ENCODE results near the gene SRRM2. TPM values are rescaled to one million over a fixed set of nuclear protein-coding genes. Genes with fewer than 3 reads are reported as not detected.
A peak's percentile ranks its signal among the peaks of the same experiment; 100 is the strongest.
"Not testable (repeated sequence)": the region's sequence is repeated elsewhere in the genome, so short reads cannot be mapped to it uniquely, and the experiment has no call there.

The SRRM2 gene
- polyA plus RNA-seq, 10 donors = 351 to 593 (median 450) TPM

DNA sequence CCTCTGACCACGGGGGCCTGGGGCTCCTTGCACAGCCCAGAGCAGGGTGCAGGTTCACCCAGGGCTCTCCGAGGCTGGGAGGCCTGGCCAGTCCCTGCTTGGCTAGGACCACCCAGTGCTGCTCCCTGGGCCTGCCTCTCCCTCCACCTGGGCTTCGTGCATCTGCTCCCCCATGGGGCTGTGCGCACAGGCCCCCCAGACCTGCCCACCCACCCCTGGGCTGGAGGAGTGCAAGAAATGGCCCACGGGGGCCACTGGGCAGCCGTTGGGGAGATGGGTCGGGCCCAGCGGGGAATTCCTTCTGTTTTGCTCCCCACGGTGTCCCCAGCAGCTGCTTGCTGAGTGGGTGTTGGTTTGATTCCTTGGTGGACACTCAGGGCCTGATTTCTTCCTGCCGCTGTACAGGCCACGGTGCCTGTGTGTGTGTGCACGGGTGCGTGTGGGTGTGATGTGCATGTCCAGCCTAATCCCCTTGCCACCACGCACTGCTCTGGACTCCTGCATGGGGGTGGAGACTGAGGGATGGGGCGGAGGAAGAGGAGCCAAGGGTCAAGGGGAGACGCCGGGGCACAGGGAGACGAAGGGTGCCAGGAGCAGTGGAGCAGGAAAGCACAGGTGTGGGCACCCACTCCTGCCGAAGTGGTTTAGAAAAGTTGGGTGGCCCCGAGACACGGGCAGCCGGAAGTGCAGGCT, 40.9 kb upstream of the SRRM2 start:
- DNase-seq = no peak

DNA sequence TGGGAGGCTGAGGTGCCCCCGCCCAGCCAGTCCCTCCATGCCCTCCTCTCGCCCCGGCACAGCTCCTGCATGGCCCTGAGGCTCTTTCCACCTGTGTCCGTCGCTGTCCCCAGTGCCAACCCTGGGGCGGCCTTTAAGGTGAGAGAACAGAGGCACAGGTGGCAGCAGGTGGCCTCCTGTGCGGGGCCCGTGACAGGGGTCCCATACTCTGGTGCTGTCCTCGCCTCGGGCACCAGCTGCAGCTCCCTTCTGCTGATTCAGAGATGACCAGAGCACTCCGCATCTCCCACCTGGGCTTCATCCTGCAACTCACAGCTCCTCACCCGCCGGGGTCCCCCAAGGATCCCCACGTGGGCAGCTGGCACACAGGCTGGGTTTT, 40.4 kb upstream of the SRRM2 start:
- no peak for DNase-seq

DNA sequence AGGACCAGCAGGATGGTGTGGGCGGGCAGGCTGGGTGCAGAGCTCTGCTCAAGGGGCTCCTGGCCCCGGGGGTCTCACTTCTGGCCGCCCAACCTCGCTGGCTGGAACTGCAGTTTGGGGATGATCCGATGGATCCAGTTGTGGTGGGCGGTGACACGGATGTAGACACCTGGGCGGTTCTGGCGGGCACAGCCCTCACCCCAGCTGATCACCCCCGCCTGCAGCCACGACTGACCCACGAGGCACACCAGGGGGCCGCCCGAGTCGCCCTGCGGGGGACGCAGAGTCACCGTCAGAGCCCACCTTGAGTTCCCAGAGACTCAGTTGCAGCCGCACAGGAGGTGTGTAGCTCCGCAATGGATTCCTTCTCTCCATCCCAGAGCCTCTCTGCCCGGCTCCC, 39.9 kb upstream of the SRRM2 start:
- no peak for DNase-seq

DNA sequence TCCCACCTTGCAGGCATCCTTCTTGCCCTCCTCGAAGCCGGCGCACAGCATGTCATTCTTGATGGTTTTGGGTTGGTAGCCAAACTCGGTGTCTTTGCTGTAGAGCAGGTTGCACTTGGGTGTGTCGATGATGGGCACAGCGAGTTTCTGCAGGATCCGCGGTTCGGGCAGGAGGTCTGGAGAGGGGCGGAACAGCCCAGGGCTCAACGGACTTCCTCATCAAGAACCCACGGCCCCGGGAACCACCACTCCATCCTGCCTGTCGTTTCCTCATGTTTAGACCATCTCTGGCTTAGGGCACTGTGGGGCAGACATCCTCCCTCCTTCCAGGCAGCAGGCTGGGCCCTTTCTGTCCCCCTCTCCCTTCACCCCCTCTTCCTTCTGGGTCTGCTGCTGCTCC, 38.9 kb upstream of the SRRM2 start:
- no peak for DNase-seq

DNA sequence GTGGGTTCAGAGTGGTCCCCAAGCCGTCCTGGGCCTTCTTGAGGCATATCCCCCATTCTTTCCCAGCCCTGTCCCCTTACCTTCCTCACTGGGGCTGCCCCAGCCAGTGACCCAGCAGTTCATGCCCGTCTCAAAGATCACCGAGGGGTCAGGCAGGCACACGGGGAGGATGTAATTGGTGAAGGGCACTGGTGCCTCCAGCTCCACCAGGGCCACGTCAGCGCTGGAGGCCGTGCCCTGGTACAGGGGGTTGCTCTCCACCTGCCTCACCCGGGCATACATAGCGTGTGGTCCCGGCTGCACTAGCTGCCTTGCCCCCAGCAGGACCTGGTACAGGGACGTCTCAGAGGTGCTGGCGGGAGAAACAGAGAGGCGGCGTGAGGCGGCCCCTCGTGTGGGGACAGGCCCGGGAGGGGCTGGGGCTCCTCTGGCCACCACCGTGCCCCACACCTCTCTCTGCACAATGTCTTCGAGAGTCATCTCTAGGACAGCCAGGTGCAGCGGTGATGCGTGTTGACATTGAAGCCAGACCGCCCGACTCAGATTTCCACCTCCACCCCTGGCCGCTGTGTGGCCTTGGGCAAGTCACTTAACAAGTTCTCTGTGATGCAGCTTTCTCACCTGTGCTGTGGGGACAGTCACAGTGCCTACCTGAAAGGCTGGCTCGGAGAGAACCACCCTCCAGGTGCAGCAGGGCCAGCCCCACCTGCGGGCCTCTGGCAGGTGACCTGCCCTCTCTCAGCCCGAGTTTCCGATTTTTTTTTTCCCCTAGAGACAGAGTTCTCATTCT, 38.3 kb upstream of the SRRM2 start:
- no peak for DNase-seq

DNA sequence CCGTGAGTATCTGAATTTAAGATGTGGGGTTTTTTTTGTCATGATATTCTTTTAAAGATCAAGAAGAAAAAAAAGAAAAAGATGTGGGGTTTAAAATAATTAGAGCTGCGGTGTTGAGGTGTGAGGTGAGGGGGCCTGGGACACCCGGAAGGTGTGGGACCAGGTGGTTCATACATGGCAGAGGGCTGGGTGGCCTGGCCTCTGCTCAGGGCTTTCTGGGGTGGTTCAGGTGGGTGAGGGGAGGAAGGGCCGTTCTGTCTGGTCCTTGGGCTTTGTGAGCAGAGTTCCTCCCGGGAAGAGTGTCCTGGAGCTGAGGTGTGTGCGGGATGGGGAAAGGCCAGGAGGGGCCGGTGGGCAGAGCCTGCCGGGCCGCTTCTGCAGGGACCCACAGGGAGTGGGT, 37.4 kb upstream of the SRRM2 start:
- DNase-seq = no peak

DNA sequence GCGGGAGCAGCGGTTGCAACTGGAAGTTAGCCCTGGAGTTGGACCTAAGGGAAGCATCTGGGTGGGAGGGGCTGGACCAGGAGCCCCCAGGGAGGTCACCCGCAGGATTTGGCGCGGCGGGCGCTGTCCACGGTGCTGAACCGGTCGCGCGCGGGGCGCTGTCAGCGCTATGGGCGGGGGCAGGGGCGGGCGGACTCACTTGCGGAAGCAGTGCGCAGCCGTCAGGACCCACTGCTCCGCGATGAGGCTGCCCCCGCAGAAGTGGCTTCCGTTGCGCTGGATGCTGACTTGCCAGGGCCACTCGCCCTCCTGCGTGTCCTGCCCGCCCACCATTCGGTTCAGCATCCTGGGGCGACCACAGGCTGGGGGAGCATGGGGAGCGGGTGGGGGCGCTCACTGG, 36.9 kb upstream of the SRRM2 start:
- peak; percentile 27 to 76 (median 61) for DNase-seq

DNA sequence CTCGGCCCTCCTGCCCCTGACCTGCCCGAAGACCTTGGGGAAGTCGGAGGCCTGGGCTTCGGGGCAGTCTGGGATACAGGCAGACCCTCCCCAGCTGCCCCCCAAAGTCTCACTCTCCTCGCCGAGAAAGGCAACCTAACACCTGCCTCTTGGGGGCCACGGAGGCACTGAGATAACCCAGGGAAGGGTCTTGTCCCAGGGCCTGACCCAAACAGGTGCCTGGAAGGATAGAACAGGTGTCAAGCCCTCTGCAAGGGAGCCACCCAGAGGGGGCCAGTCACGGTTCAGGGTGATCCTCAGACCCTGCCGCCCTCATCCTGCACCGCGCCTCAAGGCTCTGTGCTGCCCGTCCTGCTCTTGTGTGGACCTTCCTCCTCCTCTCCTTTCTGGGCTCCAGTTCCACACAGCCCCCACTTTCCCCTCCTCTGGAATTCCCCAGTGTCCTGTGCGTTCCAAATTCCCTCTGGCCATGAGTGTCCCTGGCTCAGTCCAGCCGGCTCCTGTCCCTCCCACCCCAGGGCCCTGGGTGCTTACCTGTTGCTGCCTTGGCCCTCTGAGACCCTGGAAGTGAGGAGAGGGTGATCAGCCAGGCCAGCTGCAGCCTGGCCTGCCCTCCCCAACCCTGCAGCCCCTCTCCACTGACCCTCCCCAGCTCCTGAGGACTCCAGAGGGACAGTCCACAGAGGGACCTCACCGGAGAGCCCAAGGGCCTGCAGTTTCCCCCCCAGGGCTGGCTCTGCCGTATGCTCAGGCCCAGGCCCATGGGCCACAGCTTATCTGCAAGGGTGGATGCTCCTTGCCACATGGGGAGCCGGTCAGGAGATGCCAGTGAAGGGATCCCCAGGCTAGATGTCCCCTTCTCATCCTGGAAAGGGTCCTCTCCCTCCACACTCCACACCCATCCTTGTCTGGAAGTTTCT, 36.2 kb upstream of the SRRM2 start:
- no peak for DNase-seq

DNA sequence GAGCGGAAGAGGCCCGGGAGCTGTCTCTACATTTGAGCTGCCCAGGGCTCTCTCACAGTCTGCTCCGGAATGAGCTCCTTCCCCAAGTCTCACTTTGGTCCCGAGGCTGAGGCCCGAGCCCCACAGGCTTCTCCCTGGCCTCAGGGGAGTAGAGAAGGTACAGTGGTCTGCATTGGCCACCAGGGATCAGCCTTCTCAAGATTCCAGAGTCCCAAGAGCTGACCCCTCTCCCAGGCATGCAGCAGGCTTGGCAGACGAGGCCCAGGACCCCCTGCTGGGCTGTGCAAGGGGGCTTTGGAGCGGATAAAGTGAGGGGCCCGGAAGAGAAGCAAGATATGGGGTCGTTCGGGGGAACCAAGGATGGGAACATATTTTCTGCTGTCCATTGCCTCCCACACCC, 35.5 kb upstream of the SRRM2 start:
- no peak for DNase-seq

DNA sequence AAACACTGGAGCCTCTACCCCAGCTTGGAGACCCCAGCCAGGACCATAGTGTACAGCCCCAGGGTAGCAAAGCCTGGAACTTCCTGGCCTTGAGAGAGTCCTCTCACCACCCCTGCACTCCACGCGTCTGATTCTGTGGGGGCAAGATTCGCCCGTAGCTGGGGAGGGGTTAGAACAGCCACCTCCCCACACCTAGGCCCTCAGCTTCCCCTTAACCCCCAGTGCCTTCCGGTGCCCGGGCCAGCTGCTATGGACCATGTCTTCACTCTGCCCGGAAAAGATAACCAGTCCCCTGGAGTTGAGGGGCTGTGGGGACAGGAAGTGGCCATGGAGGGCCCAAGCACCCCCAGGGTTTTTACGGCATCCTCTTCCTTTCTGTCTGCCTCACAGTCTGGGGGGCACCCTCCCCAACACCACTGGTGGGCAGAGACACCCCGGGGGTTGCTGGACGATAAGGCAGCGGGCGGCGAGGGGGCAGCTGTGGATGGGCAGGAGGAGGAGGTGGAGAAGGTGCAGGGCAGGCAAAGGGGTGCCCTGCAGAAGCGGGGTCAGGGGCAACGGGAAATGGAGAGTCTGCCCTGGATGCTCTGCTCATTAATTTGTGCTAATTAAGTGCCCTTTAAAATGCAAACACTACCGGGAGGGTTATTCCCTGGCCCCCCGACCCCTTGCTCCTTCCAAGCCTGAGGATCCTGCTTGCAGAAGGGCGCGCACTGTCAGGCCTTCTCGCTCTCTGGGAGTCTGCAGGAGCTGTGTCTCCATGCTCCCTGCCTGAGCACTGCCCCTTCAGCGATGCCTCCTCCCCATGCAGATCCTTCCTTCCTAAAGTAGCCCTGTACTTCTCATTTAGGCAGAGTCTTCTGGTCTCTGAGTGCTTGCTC, 34.8 kb upstream of the SRRM2 start:
- no peak for DNase-seq

DNA sequence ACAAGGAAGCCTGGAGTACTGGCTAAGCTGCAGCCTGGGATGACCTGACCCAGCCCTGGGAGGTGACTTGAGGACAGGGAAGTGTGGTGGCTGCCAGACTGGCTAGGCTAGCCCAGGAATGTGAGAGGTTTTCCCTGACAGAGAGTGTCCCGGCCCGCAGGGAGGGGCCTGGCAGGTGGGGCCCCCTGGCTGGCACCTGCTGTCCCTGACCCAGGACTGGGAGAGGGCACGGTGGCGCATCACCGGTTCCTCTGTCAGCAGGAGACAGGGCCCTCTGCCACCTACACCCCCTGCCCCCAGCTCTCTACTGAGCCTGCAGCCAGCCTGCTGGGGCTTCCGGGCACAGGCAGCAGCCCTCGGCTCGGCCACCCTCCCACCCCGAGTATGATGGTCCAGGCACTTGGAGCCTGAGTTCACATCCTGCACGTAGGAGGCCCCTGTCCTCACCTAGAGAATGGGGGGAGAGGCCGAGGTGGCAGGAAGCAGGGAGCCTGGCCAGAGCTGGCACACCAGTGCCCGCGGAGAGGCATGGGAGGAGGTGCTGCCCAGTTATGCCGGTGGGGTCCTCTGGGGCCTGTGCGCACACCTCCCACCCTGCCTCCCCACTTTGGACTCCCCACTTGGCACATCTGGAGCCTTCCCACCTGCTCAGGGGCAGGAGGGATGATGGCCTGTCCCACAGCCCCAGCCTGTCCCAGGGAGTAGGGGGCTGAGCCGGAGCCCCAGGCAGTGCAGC, 32.9 kb upstream of the SRRM2 start:
- DNase-seq = no peak

DNA sequence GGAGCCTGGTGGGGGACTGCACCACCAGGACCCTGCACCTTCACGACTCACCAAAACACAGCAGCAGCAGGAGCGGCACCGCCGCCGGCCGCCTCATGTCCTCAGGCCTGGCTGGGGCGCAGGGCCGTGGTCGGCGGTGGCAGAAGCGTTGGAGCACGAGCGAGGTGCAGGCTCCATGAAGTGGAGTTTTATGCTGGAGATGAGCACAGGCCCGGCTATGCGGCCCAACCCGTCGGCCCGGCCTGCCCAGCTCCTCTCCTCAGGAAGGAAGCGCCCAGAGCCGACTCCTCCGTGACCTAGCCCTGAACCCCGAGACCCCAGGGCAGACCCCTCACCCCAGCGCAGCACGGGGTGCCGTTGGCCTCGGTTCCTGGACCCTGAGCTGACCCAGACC, 32.4 kb upstream of the SRRM2 start, which contains the start of gene PRSS27:
TSS of gene PRSS27 (minus strand) at position 161 of the 394 bp plus-strand sequence. CDS start at position 97, 64 bp downstream.
- DNase-seq = no peak

DNA sequence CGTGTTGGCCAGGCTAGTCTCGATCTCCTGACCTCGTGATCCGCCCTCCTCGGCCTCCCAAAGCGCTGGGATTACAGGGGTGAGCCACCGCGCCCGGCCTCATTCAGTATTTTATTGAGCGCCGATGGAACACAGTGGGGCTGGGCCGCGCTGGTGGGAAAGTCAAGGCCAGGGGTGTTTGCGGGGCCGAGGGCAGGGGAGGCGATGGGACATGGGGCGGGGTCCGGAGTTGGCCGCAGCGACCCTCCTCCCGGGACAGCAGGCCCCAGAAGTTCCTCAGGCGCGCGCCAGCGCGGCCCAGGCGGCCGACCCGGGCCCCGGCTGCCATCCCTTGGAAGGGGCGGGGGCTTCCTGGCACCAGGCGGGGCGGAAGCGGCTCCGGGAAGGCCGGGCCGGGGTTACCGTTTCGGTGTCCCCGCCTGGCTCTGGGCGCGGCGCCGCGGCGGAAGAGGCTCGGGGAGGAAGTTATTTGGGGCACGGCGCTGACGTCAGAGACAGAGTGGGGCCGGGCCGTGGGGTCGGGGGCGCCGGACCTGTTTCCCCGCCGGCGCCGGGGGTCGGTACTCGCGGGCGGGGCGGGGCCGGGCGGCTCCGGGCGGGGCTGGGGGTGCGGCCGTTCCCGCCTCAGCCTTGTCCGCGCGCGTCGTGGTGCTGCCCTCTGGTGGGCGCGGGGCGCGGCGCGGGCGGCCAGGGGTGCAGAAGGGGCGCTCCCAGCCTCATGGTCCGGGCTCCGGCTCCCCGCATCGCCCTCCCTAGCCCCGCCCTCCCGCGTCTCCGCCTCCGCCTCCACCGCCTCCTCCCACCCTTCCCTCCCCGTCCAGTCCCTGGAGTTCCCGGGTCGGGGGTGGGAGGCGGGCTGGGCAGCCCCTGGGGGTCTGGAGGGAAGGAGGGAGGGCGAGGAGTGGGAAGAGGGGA, 31.5 kb upstream of the SRRM2 start:
- DNase-seq = peak; percentile 71 to 87 (median 82)

DNA sequence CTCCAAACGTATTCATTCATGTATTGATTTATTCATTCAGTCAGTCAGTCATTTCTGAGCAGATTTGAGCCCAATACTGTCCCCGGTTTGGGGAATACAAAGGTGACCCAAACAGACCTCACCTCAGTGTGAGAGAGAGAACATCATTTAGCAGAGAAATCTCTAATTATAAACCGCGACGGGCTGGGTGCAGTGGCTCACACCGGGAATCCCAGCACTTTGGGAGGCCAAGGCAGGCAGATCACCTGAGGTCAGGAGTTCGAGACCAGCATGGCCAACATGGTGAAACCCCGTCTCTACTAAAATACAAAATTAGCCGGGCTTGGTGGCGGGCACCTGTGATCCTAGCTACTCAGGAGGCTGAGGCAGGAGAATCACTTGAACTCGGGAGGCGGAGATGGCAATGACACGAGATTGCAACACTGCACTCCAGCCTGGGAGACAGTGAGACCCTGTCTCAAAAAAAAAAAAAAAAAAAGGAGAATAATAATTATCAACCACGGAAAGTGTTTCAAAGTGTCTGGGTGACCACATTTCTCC, 30.7 kb upstream of the SRRM2 start:
- not testable (repeated sequence) for DNase-seq

DNA sequence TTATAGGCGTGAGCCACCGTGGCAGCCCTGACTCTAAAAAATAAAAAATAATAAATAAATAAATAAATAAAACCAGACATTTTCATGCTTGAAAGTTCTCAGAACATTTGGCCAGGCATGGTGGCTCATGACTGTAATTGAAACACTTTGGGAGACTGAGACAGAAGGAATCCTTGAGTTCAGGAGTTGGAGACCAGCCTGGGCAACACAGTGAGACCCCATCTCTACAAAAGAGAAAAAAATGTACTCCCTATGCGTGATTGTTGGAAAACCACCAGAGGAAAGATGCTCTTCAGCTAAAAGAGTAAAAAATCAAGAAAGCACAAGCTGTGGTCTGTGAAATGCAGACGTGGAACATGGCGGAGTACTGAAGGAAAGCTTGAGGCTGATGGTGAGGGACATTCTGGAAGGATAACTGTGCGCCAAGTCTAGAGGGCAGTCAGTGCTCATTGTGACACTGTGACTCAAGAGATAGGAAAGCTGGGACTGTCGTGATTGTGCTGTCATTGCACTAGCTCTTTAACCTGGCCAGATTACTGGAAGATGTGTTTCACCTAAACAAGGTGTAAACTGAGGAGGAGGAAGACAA, 28.3 kb upstream of the SRRM2 start:
- no peak for DNase-seq

DNA sequence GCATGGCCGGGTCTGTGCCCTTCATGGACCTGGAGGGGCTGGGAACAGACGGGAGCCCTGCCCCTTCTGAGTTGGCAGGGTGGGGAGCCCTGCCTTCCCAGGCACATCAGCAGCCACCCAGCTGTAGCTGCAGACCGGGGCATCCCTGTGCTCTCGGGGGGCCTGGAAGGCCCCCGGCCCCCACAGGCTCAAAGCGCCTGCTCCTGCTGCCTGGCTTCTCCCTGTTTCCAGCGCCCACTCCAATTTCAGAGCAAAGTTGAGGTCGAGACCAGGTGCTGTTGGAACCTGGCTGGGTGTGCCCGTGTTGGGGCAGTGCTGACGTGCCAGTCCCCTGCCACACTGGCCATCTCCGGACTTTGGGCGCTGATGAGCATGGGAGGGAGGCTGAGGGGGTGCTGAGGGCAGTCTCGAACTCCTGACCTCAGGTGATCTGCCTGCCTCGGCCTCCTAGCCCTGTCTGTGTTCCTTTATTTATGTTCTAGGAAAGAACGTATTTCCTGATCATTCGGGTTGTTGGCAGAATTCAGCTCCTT, 27.6 kb upstream of the SRRM2 start:
- DNase-seq = no peak

DNA sequence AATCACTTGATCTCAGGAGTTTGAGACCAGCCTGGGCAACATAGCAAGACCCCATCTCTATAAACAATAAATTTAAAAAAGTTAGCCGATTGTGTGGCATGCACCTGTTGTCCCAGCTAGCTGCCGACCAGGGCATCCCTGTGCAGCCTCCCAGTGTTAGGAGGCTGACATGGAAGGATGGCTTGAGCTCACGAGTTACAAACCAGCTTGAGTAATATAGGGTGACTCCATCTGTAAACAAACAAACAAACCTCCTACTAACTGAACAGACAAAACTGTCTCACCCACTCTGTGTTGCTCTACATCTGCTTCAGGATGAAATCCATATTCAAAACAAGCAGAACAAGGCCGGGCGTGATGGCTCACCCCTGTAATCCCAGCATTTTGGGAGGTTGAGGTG, 25.5 kb upstream of the SRRM2 start:
- no peak for DNase-seq

DNA sequence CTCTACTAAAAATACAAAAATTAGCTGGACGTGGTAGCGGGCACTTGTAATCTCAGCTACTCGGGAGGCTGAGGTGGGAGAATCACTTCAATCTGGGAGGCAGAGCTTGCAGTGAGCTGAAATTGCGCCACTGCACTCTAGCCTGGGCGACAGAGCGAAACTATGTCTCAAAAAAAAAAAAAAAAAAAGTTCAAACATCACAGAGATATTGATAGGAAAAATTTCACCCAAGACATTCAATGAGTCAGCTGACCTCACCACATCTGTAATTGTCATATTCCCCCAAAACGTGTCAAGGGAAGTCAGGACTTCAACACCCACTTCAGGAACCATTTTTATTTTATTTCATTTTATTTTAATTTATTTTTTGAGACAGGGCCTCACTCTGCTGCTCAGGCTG, 24.4 kb upstream of the SRRM2 start:
- DNase-seq = no peak
